H9 (cell line): ENCODE measurements around the gene ABLIM3. TPM values are rescaled to one million over a fixed set of nuclear protein-coding genes. Genes with fewer than 3 reads are reported as not detected.

Experiments used
- DNase-seq: peaks from one replicate; pipeline ENCODE4 v3.0.0-alpha.2; 2017
- H2AFZ ChIP-seq: one replicate; pipeline ENCODE4 v1.6.1; 2013; ENCODE audit warnings: mild to moderate bottlenecking, low read length, control low read depth, moderate library complexity
- H2AK5ac ChIP-seq: 2 replicates; pipeline ENCODE4 v1.6.1; 2013; ENCODE audit warnings: low read length, control low read depth, mixed read lengths; ENCODE audit not compliant: insufficient read length
- H2BK120ac ChIP-seq: one replicate; pipeline ENCODE4 v1.6.1; 2013; ENCODE audit warnings: low read depth, mild to moderate bottlenecking, low read length, control low read depth, inconsistent platforms; ENCODE audit not compliant: poor library complexity, severe bottlenecking
- H2BK12ac ChIP-seq: 2 replicates; pipeline ENCODE4 v1.6.1; 2013; ENCODE audit warnings: low read length, control low read depth, mixed read lengths, low read depth; ENCODE audit not compliant: insufficient read length
- H2BK15ac ChIP-seq: 2 replicates; pipeline ENCODE4 v1.6.1; 2013; ENCODE audit warnings: low read depth, low read length, control low read depth
- H2BK20ac ChIP-seq: one replicate; pipeline ENCODE4 v1.6.1; 2013; ENCODE audit warnings: low read depth, mild to moderate bottlenecking, low read length, control low read depth, inconsistent platforms; ENCODE audit not compliant: poor library complexity, severe bottlenecking
- H2BK5ac ChIP-seq: 2 replicates; pipeline ENCODE4 v1.6.1; 2013; ENCODE audit warnings: low read length, control low read depth, mixed read lengths; ENCODE audit not compliant: insufficient read length
- H3K14ac ChIP-seq: 2 replicates; pipeline ENCODE4 v1.6.1; 2013; ENCODE audit warnings: low read length, control low read depth; ENCODE audit not compliant: insufficient read depth
- H3K18ac ChIP-seq: 2 replicates; pipeline ENCODE4 v1.6.1; 2013; ENCODE audit warnings: low read depth, mild to moderate bottlenecking, mixed read lengths, low read length, control low read depth; ENCODE audit not compliant: insufficient read length
- H3K23ac ChIP-seq: 2 replicates; pipeline ENCODE4 v1.6.1; 2013; ENCODE audit warnings: low read length, control low read depth, mixed read lengths, low read depth; ENCODE audit not compliant: insufficient read length
- H3K23me2 ChIP-seq: 2 replicates; pipeline ENCODE4 v1.6.1; 2013; ENCODE audit warnings: low read depth, mild to moderate bottlenecking, mixed read lengths, low read length, control low read depth; ENCODE audit not compliant: insufficient read length, poor library complexity, severe bottlenecking
- H3K27ac ChIP-seq: 2 replicates; pipeline ENCODE4 v1.5.1; 2013; ENCODE audit warnings: low read length, control low read depth, mixed read lengths, low read depth; ENCODE audit not compliant: insufficient read length
- H3K27me3 ChIP-seq: 2 replicates; pipeline ENCODE4 v1.6.1; 2013; ENCODE audit warnings: low read length, control low read depth, inconsistent platforms; ENCODE audit not compliant: insufficient read depth
- H3K4ac ChIP-seq: 2 replicates; pipeline ENCODE4 v1.6.1; 2013; ENCODE audit warnings: low read depth, mild to moderate bottlenecking, control low read depth, inconsistent platforms, low read length, moderate library complexity
- H3K4me1 ChIP-seq: 2 replicates; pipeline ENCODE4 v1.6.1; 2013; ENCODE audit warnings: low read length, control low read depth, inconsistent platforms; ENCODE audit not compliant: insufficient read depth
- H3K4me2 ChIP-seq: 2 replicates; pipeline ENCODE4 v1.6.1; 2013; ENCODE audit warnings: low read length, control low read depth, mixed read lengths; ENCODE audit not compliant: insufficient read length, insufficient read depth
- H3K56ac ChIP-seq: 2 replicates; pipeline ENCODE4 v1.6.1; 2013; ENCODE audit warnings: low read depth, mild to moderate bottlenecking, mixed read lengths, low read length, control low read depth; ENCODE audit not compliant: insufficient read length
- H3K79me1 ChIP-seq: 2 replicates; pipeline ENCODE4 v1.6.1; 2013; ENCODE audit warnings: low read depth, mild to moderate bottlenecking, moderate library complexity, low read length, control low read depth, inconsistent platforms; ENCODE audit not compliant: insufficient read depth, poor library complexity, severe bottlenecking
- H3K79me2 ChIP-seq: 2 replicates; pipeline ENCODE4 v1.6.1; 2013; ENCODE audit warnings: low read length, control low read depth, inconsistent platforms; ENCODE audit not compliant: insufficient read depth
- H3K9ac ChIP-seq: 2 replicates; pipeline ENCODE4 v1.6.1; 2013; ENCODE audit warnings: low read length, control low read depth, mixed read lengths; ENCODE audit not compliant: insufficient read length; ENCODE audit errors: extremely low read depth
- H3K9me3 ChIP-seq: one replicate; pipeline ENCODE4 v1.6.1; 2013; ENCODE audit warnings: low read depth, low read length, inconsistent platforms; ENCODE audit not compliant: control insufficient read depth
- H3T11ph ChIP-seq: one replicate; pipeline ENCODE4 v1.6.1; 2013; ENCODE audit warnings: mild to moderate bottlenecking, low read length, control low read depth, inconsistent platforms
- H4K20me1 ChIP-seq: one replicate; pipeline ENCODE4 v1.6.1; 2013; ENCODE audit not compliant: control insufficient read depth, insufficient read length, insufficient read depth
- H4K5ac ChIP-seq: 2 replicates; pipeline ENCODE4 v1.6.1; 2013; ENCODE audit warnings: low read depth, mild to moderate bottlenecking, mixed read lengths, low read length, control low read depth; ENCODE audit not compliant: insufficient read length
- H4K8ac ChIP-seq: replicated peaks from 2 replicates; pipeline ENCODE4 v1.6.1; 2013; ENCODE audit warnings: low read length, control low read depth, mixed read lengths, low read depth; ENCODE audit not compliant: insufficient read length
- H4K91ac ChIP-seq: 2 replicates; pipeline ENCODE4 v1.6.1; 2013; ENCODE audit warnings: low read depth, mild to moderate bottlenecking, moderate library complexity, mixed read lengths, low read length, control low read depth; ENCODE audit not compliant: insufficient read length
- H3K27ac Mint-ChIP-seq, 3 experiments: 2 replicates in 2 of 3; 3 replicates in 1 of 3; pipeline ENCODE4 v1.8.0; 2020 to 2021; ENCODE audit warnings: mixed read lengths in 3 of 3, mild to moderate bottlenecking in 1 of 3, moderate library complexity in 1 of 3
- H3K27me3 Mint-ChIP-seq: 2 replicates; pipeline ENCODE4 v1.8.0; 2021; ENCODE audit warnings: low read depth, mild to moderate bottlenecking, moderate library complexity, mixed read lengths
- H3K36me3 Mint-ChIP-seq, 3 experiments: 2 replicates in 2 of 3; 3 replicates in 1 of 3; pipeline ENCODE4 v1.8.0; 2020 to 2021; ENCODE audit warnings: low read depth in 3 of 3, mixed read lengths in 3 of 3; ENCODE audit not compliant: insufficient read depth in 1 of 3
- H3K4me1 Mint-ChIP-seq, 2 experiments: 2 replicates each; pipeline ENCODE4 v1.8.0; 2020; ENCODE audit warnings: mixed read lengths in 2 of 2
- H3K4me3 Mint-ChIP-seq, 2 experiments: 2 replicates in 1 of 2; 3 replicates in 1 of 2; pipeline ENCODE4 v1.8.0; 2020 to 2021; ENCODE audit warnings: mild to moderate bottlenecking in 2 of 2, mixed read lengths in 2 of 2, moderate library complexity in 1 of 2
- H3K9me3 Mint-ChIP-seq, 2 experiments: 2 replicates in 1 of 2; 3 replicates in 1 of 2; pipeline ENCODE4 v1.8.0; 2020; ENCODE audit warnings: mild to moderate bottlenecking in 2 of 2, mixed read lengths in 2 of 2, moderate library complexity in 1 of 2
- WGBS: extraction: QIAGEN DNeasy Blood & Tissue Kit; methylation state at CpG from one replicate; pipeline ENCODE4 v1.1.7; 2013; ENCODE audit warnings: missing lambda C conversion rate, low lambda C conversion rate, mixed read lengths; ENCODE audit not compliant: insufficient read length; ENCODE audit errors: extremely low coverage; 5-methylcytosine and 5-hydroxymethylcytosine counted together
- total RNA-seq: library from RNA; stranded (reverse); gene quantifications from 2 replicates; pipeline ENCODE4 v1.2.1, GENCODE V29; 2021
- TF ChIP-seq, protein P1 (sequence below): fragments of 200-600 bp; sonication (generic); conservative IDR thresholded peaks from 3 replicates; pipeline ENCODE4 v1.8.0; 2021; ENCODE audit warnings: antibody characterized with exemption, mild to moderate bottlenecking

The ABLIM3 gene
- total RNA-seq, 1 experiment from 2014 or later: 0.20 TPM

- Histone ChIP-seq H3K27ac (no peak overlapping the region), H3K23me2 (no peaks in the 10 kb centered on the region), H2BK20ac (no peak overlapping the region), H2BK15ac (no peak overlapping the region), H3K79me2 (no peaks in the 10 kb centered on the region), H2AFZ (no peak overlapping the region), H4K91ac (no peak overlapping the region), H4K8ac (no peak overlapping the region), H3K4me1 (no peaks in the 10 kb centered on the region), H3K9ac (no peak overlapping the region), H4K5ac (no peak overlapping the region), H3K27me3 (no peaks in the 10 kb centered on the region), H4K20me1 (no peaks in the 10 kb centered on the region), H3K56ac (no peak overlapping the region), H2BK12ac (no peak overlapping the region), H2BK120ac (no peak overlapping the region), H3K9me3 (no peaks in the 10 kb centered on the region), H3K18ac (no peak overlapping the region), H3K4me2 (no peak overlapping the region), H3T11ph (no peak overlapping the region), H2AK5ac (no peak overlapping the region), H3K4ac (no peak overlapping the region), H3K14ac (no peak overlapping the region), H3K79me1 (no peaks in the 10 kb centered on the region), H3K23ac (no peak overlapping the region), H2BK5ac (no peak overlapping the region)
- Mint-ChIP-seq H3K9me3 (no peaks in the 10 kb centered on the region), H3K27ac (0 out of 7 replicates have a peak overlapping the region, but pooled peaks of 1 of the 3 experiments have one; percentile 13), H3K27me3 (peaks cover 7% of the 10 kb centered on the region), H3K4me3 (no peak overlapping the region), H3K4me1 (no peaks in the 10 kb centered on the region), H3K36me3 (no peaks in the 10 kb centered on the region)
- no peak for DNase-seq
- TF ChIP-seq, protein P1, sequence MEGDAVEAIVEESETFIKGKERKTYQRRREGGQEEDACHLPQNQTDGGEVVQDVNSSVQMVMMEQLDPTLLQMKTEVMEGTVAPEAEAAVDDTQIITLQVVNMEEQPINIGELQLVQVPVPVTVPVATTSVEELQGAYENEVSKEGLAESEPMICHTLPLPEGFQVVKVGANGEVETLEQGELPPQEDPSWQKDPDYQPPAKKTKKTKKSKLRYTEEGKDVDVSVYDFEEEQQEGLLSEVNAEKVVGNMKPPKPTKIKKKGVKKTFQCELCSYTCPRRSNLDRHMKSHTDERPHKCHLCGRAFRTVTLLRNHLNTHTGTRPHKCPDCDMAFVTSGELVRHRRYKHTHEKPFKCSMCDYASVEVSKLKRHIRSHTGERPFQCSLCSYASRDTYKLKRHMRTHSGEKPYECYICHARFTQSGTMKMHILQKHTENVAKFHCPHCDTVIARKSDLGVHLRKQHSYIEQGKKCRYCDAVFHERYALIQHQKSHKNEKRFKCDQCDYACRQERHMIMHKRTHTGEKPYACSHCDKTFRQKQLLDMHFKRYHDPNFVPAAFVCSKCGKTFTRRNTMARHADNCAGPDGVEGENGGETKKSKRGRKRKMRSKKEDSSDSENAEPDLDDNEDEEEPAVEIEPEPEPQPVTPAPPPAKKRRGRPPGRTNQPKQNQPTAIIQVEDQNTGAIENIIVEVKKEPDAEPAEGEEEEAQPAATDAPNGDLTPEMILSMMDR: no peak
- WGBS: no CpG with 5 or more reads among the region's 2 CpGs
Measured at GRCh38 chr5:149220750-149221149, 79.5 kb downstream of the ABLIM3 start.
